SK-N-SH treated with all-trans-retinoic acid at 6 μM for 48 hours (cell line): ENCODE results near the gene GRIA1.
A peak's percentile ranks its signal among the peaks of the same experiment; 100 is the strongest.

Experiments used
- ATAC-seq: fragments of 200-7000 bp; cut with Tn5 transposase; 3 replicates; pipeline ENCODE4 v1.9.1; 2020; ENCODE audit warnings: mild to moderate bottlenecking, moderate library complexity
- ARNTL ChIP-seq: fragments of 450-650 bp; formaldehyde crosslinking; IDR thresholded peaks from 2 replicates; pipeline ENCODE4 v1.5.0; 2020; ENCODE audit warnings: low read depth, mild to moderate bottlenecking, moderate library complexity, borderline replicate concordance
- BACH2 ChIP-seq: fragments of 250-450 bp; sonication (Bioruptor Pico); IDR thresholded peaks from 2 replicates; pipeline ENCODE4 v1.9.0; 2021; ENCODE audit warnings: mild to moderate bottlenecking, borderline replicate concordance
- CSDC2 ChIP-seq: fragments of 250-450 bp; sonication (Bioruptor Pico); IDR thresholded peaks from 2 replicates; pipeline ENCODE4 v1.5.0; 2020; ENCODE audit warnings: mild to moderate bottlenecking, moderate library complexity
- ESRRG ChIP-seq: fragments of 250-450 bp; sonication (Bioruptor Pico); IDR thresholded peaks from 2 replicates; pipeline ENCODE4 v1.6.1; 2021; ENCODE audit warnings: mild to moderate bottlenecking
- GLIS3 ChIP-seq: fragments of 250-450 bp; sonication (Bioruptor Pico); IDR thresholded peaks from 2 replicates; pipeline ENCODE4 v1.5.0; 2020; ENCODE audit warnings: mild to moderate bottlenecking, moderate library complexity
- ISL1 ChIP-seq: fragments of 250-450 bp; sonication (Bioruptor Pico); IDR thresholded peaks from 2 replicates; pipeline ENCODE4 v2.1.2; 2022; ENCODE audit warnings: mild to moderate bottlenecking, moderate library complexity
- PPARA ChIP-seq: fragments of 250-450 bp; sonication (Bioruptor Pico); IDR thresholded peaks from 2 replicates; pipeline ENCODE4 v1.5.0; 2020; ENCODE audit warnings: mild to moderate bottlenecking, borderline replicate concordance
- RARB ChIP-seq: fragments of 250-450 bp; sonication (Bioruptor Pico); IDR thresholded peaks from 2 replicates; pipeline ENCODE4 v1.8.0; 2021; ENCODE audit warnings: mild to moderate bottlenecking, moderate library complexity
- SNAI2 ChIP-seq: fragments of 250-450 bp; sonication (Bioruptor Pico); IDR thresholded peaks from 2 replicates; pipeline ENCODE4 v1.5.0; 2020; ENCODE audit warnings: mild to moderate bottlenecking, moderate library complexity
- TCF4 ChIP-seq: fragments of 250-450 bp; sonication (Bioruptor Pico); IDR thresholded peaks from 2 replicates; pipeline ENCODE4 v1.8.0; 2021; ENCODE audit warnings: mild to moderate bottlenecking, moderate library complexity, borderline replicate concordance
- TOX ChIP-seq: fragments of 250-450 bp; sonication (Bioruptor Pico); IDR thresholded peaks from 2 replicates; pipeline ENCODE4 v1.8.0; 2021; ENCODE audit warnings: mild to moderate bottlenecking, moderate library complexity, borderline replicate concordance
- ZC3H10 ChIP-seq: fragments of 250-450 bp; sonication (Bioruptor Pico); IDR thresholded peaks from 2 replicates; pipeline ENCODE4 v1.5.1; 2021; ENCODE audit warnings: mild to moderate bottlenecking, moderate library complexity
- ZFP3 ChIP-seq: fragments of 250-450 bp; sonication (Bioruptor Pico); IDR thresholded peaks from 2 replicates; pipeline ENCODE4 v1.5.0; 2020; ENCODE audit warnings: mild to moderate bottlenecking, moderate library complexity
- ZFP30 ChIP-seq: fragments of 450-650 bp; formaldehyde crosslinking; IDR thresholded peaks from 2 replicates; pipeline ENCODE4 v1.5.0; 2022; ENCODE audit warnings: mild to moderate bottlenecking, moderate library complexity
- ZNF565 ChIP-seq: fragments of 450-650 bp; formaldehyde crosslinking; conservative IDR thresholded peaks from 2 replicates; pipeline ENCODE4 v1.5.0; 2020; ENCODE audit warnings: low read depth, mild to moderate bottlenecking, moderate library complexity
- ZNF70 ChIP-seq: fragments of 450-650 bp; formaldehyde crosslinking; IDR thresholded peaks from 2 replicates; pipeline ENCODE4 v1.5.0; 2020; ENCODE audit warnings: mild to moderate bottlenecking, moderate library complexity
- ZNF8 ChIP-seq: fragments of 450-650 bp; formaldehyde crosslinking; IDR thresholded peaks from 2 replicates; pipeline ENCODE4 v1.5.0; 2020; ENCODE audit warnings: mild to moderate bottlenecking, moderate library complexity
- TF ChIP-seq, protein P1 (sequence below): fragments of 250-450 bp; sonication (Bioruptor Pico); IDR thresholded peaks from 2 replicates; pipeline ENCODE4 v1.5.1; 2021; ENCODE audit warnings: mild to moderate bottlenecking, moderate library complexity
- TF ChIP-seq, protein P2 (sequence below): fragments of 250-450 bp; sonication (Bioruptor Pico); IDR thresholded peaks from 2 replicates; pipeline ENCODE4 v1.8.0; 2020; ENCODE audit warnings: mild to moderate bottlenecking, moderate library complexity, borderline replicate concordance
- TF ChIP-seq, protein P3 (sequence below): fragments of 250-450 bp; sonication (Bioruptor Pico); IDR thresholded peaks from 2 replicates; pipeline ENCODE4 v1.5.0; 2020; ENCODE audit warnings: mild to moderate bottlenecking, moderate library complexity

The GRIA1 gene

DNA sequence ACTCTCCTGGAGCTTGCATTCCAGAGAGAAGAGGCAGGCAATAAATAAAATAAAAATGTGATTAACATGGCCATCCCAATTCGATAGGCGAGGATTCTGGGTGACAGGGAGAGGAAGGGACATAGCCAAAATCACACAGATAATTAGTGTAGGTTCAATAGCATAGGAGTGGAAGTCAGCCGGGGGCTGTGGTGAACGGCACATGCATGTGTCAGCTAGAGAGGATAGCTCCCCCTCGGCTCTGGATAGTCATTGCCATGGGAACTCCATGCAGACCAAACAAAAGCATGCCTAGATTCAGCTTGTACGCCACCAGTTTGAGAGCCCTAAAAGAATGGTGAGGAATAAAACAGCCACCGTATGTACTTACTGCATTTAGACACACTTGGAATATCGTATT lies 223.5 kb downstream of the GRIA1 start:
- TF ChIP-seq ISL1 (CRISPR knock-in tag) = no peak
- no peak for TF ChIP-seq ARNTL (CRISPR knock-in tag)
- TF ChIP-seq ZNF8 = no peak
- TF ChIP-seq, protein P1, sequence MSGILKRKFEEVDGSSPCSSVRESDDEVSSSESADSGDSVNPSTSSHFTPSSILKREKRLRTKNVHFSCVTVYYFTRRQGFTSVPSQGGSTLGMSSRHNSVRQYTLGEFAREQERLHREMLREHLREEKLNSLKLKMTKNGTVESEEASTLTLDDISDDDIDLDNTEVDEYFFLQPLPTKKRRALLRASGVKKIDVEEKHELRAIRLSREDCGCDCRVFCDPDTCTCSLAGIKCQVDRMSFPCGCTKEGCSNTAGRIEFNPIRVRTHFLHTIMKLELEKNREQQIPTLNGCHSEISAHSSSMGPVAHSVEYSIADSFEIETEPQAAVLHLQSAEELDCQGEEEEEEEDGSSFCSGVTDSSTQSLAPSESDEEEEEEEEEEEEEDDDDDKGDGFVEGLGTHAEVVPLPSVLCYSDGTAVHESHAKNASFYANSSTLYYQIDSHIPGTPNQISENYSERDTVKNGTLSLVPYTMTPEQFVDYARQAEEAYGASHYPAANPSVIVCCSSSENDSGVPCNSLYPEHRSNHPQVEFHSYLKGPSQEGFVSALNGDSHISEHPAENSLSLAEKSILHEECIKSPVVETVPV = no peak
- no peak for TF ChIP-seq ZNF70
- TF ChIP-seq CSDC2 (CRISPR knock-in tag) = no peak
- TF ChIP-seq ESRRG = no peak
- TF ChIP-seq ZC3H10 = no peak
- TF ChIP-seq ZFP30 (CRISPR knock-in tag) = no peak
- no peak for TF ChIP-seq SNAI2
- TF ChIP-seq TOX = no peak
- TF ChIP-seq, protein P2, sequence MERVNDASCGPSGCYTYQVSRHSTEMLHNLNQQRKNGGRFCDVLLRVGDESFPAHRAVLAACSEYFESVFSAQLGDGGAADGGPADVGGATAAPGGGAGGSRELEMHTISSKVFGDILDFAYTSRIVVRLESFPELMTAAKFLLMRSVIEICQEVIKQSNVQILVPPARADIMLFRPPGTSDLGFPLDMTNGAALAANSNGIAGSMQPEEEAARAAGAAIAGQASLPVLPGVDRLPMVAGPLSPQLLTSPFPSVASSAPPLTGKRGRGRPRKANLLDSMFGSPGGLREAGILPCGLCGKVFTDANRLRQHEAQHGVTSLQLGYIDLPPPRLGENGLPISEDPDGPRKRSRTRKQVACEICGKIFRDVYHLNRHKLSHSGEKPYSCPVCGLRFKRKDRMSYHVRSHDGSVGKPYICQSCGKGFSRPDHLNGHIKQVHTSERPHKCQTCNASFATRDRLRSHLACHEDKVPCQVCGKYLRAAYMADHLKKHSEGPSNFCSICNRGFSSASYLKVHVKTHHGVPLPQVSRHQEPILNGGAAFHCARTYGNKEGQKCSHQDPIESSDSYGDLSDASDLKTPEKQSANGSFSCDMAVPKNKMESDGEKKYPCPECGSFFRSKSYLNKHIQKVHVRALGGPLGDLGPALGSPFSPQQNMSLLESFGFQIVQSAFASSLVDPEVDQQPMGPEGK = no peak
- no peak for TF ChIP-seq ZNF565 (CRISPR knock-in tag)
- no peak for TF ChIP-seq ZFP3 (CRISPR knock-in tag)
- no peak for TF ChIP-seq BACH2 (CRISPR knock-in tag)
- no peak for TF ChIP-seq GLIS3 (CRISPR knock-in tag)
- TF ChIP-seq, protein P3, sequence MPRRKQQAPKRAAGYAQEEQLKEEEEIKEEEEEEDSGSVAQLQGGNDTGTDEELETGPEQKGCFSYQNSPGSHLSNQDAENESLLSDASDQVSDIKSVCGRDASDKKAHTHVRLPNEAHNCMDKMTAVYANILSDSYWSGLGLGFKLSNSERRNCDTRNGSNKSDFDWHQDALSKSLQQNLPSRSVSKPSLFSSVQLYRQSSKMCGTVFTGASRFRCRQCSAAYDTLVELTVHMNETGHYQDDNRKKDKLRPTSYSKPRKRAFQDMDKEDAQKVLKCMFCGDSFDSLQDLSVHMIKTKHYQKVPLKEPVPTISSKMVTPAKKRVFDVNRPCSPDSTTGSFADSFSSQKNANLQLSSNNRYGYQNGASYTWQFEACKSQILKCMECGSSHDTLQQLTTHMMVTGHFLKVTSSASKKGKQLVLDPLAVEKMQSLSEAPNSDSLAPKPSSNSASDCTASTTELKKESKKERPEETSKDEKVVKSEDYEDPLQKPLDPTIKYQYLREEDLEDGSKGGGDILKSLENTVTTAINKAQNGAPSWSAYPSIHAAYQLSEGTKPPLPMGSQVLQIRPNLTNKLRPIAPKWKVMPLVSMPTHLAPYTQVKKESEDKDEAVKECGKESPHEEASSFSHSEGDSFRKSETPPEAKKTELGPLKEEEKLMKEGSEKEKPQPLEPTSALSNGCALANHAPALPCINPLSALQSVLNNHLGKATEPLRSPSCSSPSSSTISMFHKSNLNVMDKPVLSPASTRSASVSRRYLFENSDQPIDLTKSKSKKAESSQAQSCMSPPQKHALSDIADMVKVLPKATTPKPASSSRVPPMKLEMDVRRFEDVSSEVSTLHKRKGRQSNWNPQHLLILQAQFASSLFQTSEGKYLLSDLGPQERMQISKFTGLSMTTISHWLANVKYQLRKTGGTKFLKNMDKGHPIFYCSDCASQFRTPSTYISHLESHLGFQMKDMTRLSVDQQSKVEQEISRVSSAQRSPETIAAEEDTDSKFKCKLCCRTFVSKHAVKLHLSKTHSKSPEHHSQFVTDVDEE (CRISPR knock-in tag) = no peak
- ATAC-seq = no peak

DNA sequence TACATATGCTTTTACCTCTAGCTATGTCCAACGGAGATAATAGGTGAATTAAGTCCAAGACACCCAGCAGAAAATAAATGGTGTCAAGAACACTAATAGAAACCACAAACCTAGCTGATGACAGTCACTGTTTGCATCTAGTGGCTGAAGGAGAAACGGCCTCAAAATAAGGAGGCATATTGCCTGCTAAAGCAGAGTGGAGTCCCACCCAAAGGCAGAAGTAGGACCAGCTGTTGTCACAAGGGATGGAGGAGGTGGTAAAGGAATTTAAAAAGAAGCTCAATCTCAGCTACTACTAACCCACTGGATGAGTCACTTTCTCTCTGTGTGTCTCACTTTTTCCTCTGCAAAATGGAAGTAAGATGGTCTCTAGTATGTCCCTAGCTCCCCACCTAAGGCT lies 224.3 kb downstream of the GRIA1 start:
- TF ChIP-seq ZNF8 (no peak), TCF4 (CRISPR knock-in tag) (no peak), ISL1 (CRISPR knock-in tag) (no peak)
- TF ChIP-seq, protein P3 (CRISPR knock-in tag) = no peak
- peak; percentile 35; the same call in 1 of the 3 replicates for ATAC-seq

DNA sequence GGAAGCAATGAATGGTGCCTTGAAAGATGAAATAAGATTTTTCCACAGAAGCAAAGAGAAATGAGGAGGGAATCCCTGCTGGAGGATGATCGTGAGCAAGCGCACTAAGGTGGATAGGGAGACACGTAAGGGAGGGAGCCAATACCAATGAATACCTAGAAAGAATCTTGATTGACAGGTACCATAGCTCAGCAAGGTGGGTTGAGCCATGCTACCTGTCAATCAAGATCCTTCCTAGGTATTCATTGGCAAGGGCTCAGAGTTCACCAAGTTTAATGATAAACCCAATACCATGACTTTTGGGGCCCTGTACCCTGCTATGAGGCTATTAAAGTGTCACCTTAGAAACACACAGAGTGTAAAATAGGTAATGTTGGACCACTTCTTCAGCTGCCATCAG lies 226.8 kb downstream of the GRIA1 start:
- TF ChIP-seq GLIS3 (CRISPR knock-in tag) (no peak), ZNF70 (no peak), CSDC2 (CRISPR knock-in tag) (no peak), PPARA (CRISPR knock-in tag) (no peak), RARB (CRISPR knock-in tag) (no peak), BACH2 (CRISPR knock-in tag) (no peak)
- TF ChIP-seq, protein P3 (CRISPR knock-in tag) = no peak
- TF ChIP-seq, protein P1 = no peak
- ATAC-seq = no peak
